ENCODE measurements around the gene MYO1C. TPM values are rescaled to one million over a fixed set of nuclear protein-coding genes. Genes with fewer than 3 reads are reported as not detected.

MYO1C gene
- total and polyA plus RNA-seq, 4 donors, result 73.4 to 237 (median 89.6) TPM

DNA sequence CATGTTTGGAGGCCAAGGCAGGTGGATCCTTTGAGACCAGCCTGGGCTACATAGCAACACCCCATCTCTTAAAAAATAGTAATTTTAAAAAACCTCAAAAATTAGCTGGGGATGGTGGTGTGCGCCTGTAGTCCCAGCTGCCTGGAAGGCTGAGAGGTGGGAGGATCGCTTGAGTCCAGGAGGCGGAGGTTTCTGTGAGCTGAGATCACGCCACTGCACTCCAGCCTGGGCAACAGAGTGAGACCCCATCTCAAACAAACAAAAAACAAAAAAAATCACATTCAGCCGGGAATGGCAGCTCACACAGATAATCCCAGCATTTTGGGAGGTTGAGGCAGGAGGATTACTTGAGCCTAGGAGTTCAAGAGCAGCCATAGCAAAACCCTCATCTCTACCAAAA lies 76.1 kb downstream of the MYO1C start:
- DNase-seq (no peak), ATAC-seq (ENCODE audit: insufficient read depth, low FRiP score) (no peak)
- TF ChIP-seq CTCF (IDR thresholded peaks at IDR 0.05; ENCODE audit: control extremely low read depth, extremely low read depth), result no peak
- H3K9ac ChIP-seq (ENCODE audit: insufficient read depth in 1 of 2, low read length in 2 of 2), result no peak overlapping the region
- no peak overlapping the region for H3K27ac ChIP-seq (ENCODE audit: low read depth in 1 of 2, low read length in 1 of 2)
- peaks cover 0 to 5% (median 0%) of the 10 kb centered on the region in 5 donors for H3K4me1 ChIP-seq (ENCODE audit: control insufficient read depth in 5 of 5, insufficient read depth in 5 of 5, low read length in 5 of 5)
- H3K4me3 ChIP-seq, result no peak overlapping the region
- H3K9me3 ChIP-seq (ENCODE audit: control insufficient read depth in 4 of 4, insufficient read depth in 3 of 4, low read length in 3 of 4), result no peaks in the 10 kb centered on the region
- no peaks in the 10 kb centered on the region for H3K27me3 ChIP-seq (ENCODE audit: control insufficient read depth in 3 of 3, insufficient read depth in 3 of 3, low read length in 2 of 3)
- 98% methylated on average over 5 of the region's 5 CpGs for WGBS, 2 donors
- H3K36me3 ChIP-seq (ENCODE audit: control insufficient read depth in 4 of 4, insufficient read depth in 4 of 4, low read length in 4 of 4), result peaks cover 4 to 9% (median 6%) of the 10 kb centered on the region in 4 donors

DNA sequence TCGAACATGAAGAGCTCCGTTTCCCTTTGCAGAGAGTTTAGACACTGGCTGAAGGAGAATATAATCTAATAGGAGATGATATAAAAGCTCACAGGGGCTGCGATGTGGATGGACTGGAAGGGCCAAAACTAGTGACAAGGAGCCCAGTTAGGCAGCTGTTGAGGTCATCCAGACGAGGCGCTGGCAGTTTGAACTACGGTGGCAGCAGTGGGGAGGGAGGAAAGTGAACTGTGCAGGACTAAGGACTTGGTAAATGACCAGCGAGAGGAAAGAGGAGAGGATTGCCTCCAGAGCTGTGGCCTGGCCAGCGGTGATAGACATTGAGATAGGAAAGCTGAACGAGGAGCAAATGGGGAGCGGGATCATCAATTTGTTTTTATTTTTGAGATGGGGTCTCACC lies 77.9 kb downstream of the MYO1C start:
- 86 to 92% methylated on average over 10 of the region's 10 CpGs for WGBS, 2 donors
- peaks cover 0 to 3% (median 0%) of the 10 kb centered on the region in 4 donors for H3K36me3 ChIP-seq (ENCODE audit: control insufficient read depth in 4 of 4, insufficient read depth in 4 of 4, low read length in 4 of 4)
- no peak overlapping the region for H3K27ac ChIP-seq (ENCODE audit: low read depth in 1 of 2, low read length in 1 of 2)
- H3K27me3 ChIP-seq (ENCODE audit: control insufficient read depth in 3 of 3, insufficient read depth in 3 of 3, low read length in 2 of 3), result no peaks in the 10 kb centered on the region
- H3K9ac ChIP-seq (ENCODE audit: insufficient read depth in 1 of 2, low read length in 2 of 2), result no peak overlapping the region
- DNase-seq, result no peak
- H3K4me1 ChIP-seq (ENCODE audit: control insufficient read depth in 5 of 5, insufficient read depth in 5 of 5, low read length in 5 of 5), result peaks cover 0 to 5% (median 0%) of the 10 kb centered on the region in 5 donors
- no peaks in the 10 kb centered on the region for H3K9me3 ChIP-seq (ENCODE audit: control insufficient read depth in 4 of 4, insufficient read depth in 3 of 4, low read length in 3 of 4)
- no peak for ATAC-seq (ENCODE audit: insufficient read depth, low FRiP score)
- no peak for TF ChIP-seq CTCF (IDR thresholded peaks at IDR 0.05; ENCODE audit: control extremely low read depth, extremely low read depth)
- H3K4me3 ChIP-seq, result no peak overlapping the region

Other genes starting within 250 kb of the MYO1C start
- gene BHLHA9, start 222.2 kb downstream of the MYO1C start, total RNA-seq, result not detected
- not detected for gene BHLHA9, start 222.2 kb downstream of the MYO1C start, polyA plus RNA-seq
- gene TRARG1, start 213.0 kb downstream of the MYO1C start, total RNA-seq, result not detected
- gene TRARG1, start 213.0 kb downstream of the MYO1C start, polyA plus RNA-seq, result under 1 TPM in 1 of 2 donors, not detected in 1; 0.04 TPM
- 100 to 1,000 TPM; 400 to 432 TPM for gene YWHAE, start 92.5 kb downstream of the MYO1C start, total RNA-seq
- gene YWHAE, start 92.5 kb downstream of the MYO1C start, polyA plus RNA-seq, result 100 to 1,000 TPM; 348 to 390 TPM
- 10 to 100 TPM; 62.4 to 67.5 TPM for gene CRK, start 36.5 kb downstream of the MYO1C start, total RNA-seq
- gene CRK, start 36.5 kb downstream of the MYO1C start, polyA plus RNA-seq, result 10 to 100 TPM; 29.3 to 36.6 TPM
- 10 to 100 TPM; 46.5 to 76.7 TPM for gene INPP5K, start 23.9 kb upstream of the MYO1C start, total RNA-seq
- gene INPP5K, start 23.9 kb upstream of the MYO1C start, polyA plus RNA-seq, result 10 to 100 TPM; 33.6 to 35.5 TPM
- gene PITPNA, start 70.1 kb upstream of the MYO1C start, total RNA-seq, result 10 to 100 TPM; 43.9 to 89.7 TPM
- 10 to 100 TPM; 21.5 to 48.9 TPM for gene PITPNA, start 70.1 kb upstream of the MYO1C start, polyA plus RNA-seq
- gene SLC43A2, start 136.1 kb upstream of the MYO1C start, total RNA-seq, result 10 to 100 TPM; 47.9 to 89.2 TPM
- gene SLC43A2, start 136.1 kb upstream of the MYO1C start, polyA plus RNA-seq, result 100 to 1,000 TPM in 1 of 2 donors, 10 to 100 TPM in 1; 27.0 to 125 TPM
- gene SCARF1, start 153.0 kb upstream of the MYO1C start, total RNA-seq, result 10 to 100 TPM; 34.2 to 39.7 TPM
- 10 to 100 TPM; 17.1 to 24.5 TPM for gene SCARF1, start 153.0 kb upstream of the MYO1C start, polyA plus RNA-seq
- 10 to 100 TPM; 25.0 to 46.3 TPM for gene RILP, start 157.2 kb upstream of the MYO1C start, total RNA-seq
- gene RILP, start 157.2 kb upstream of the MYO1C start, polyA plus RNA-seq, result 10 to 100 TPM; 23.1 to 39.8 TPM
- gene PRPF8, start 192.2 kb upstream of the MYO1C start, total RNA-seq, result 100 to 1,000 TPM; 208 to 277 TPM
- 100 to 1,000 TPM in 1 of 2 donors, 10 to 100 TPM in 1; 97.2 to 114 TPM for gene PRPF8, start 192.2 kb upstream of the MYO1C start, polyA plus RNA-seq
- gene TLCD2, start 217.7 kb upstream of the MYO1C start, total RNA-seq, result 10 to 100 TPM; 13.3 to 16.1 TPM
- 1 to 10 TPM; 4.4 to 6.2 TPM for gene TLCD2, start 217.7 kb upstream of the MYO1C start, polyA plus RNA-seq
- 10 to 100 TPM; 27.9 to 51.9 TPM for gene WDR81, start 232.0 kb upstream of the MYO1C start, total RNA-seq
- gene WDR81, start 232.0 kb upstream of the MYO1C start, polyA plus RNA-seq, result 10 to 100 TPM; 26.0 to 38.5 TPM

Data from lung (tissue), 12 donors.